Neural progenitor cell (in vitro differentiated cells): ENCODE results near the gene PMFBP1.

ENCODE experiments used
- EZH2 ChIP-seq: fragments of 200-600 bp; sonication (generic); IDR thresholded peaks from 2 replicates; pipeline ENCODE4 v1.6.1; 2017; ENCODE audit warnings: antibody characterized with exemption, mild to moderate bottlenecking, moderate library complexity
- TF ChIP-seq, protein P1 (sequence below): fragments of 200-600 bp; sonication (generic); IDR thresholded peaks from 2 replicates; pipeline ENCODE4 v1.5.1; 2017; ENCODE audit warnings: antibody characterized with exemption, mild to moderate bottlenecking

- TF ChIP-seq, protein P1, sequence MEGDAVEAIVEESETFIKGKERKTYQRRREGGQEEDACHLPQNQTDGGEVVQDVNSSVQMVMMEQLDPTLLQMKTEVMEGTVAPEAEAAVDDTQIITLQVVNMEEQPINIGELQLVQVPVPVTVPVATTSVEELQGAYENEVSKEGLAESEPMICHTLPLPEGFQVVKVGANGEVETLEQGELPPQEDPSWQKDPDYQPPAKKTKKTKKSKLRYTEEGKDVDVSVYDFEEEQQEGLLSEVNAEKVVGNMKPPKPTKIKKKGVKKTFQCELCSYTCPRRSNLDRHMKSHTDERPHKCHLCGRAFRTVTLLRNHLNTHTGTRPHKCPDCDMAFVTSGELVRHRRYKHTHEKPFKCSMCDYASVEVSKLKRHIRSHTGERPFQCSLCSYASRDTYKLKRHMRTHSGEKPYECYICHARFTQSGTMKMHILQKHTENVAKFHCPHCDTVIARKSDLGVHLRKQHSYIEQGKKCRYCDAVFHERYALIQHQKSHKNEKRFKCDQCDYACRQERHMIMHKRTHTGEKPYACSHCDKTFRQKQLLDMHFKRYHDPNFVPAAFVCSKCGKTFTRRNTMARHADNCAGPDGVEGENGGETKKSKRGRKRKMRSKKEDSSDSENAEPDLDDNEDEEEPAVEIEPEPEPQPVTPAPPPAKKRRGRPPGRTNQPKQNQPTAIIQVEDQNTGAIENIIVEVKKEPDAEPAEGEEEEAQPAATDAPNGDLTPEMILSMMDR: peak; percentile 84
- TF ChIP-seq EZH2: no peak
These were observed 47.0 kb downstream of the PMFBP1 start for GRCh38 chr16:72124761-72125634.
